ENCODE data around the gene MYMX. TPM values are rescaled to one million over a fixed set of nuclear protein-coding genes. Genes with fewer than 3 reads are reported as not detected.

MYMX gene
- total RNA-seq, 1 donor, result not detected

- Histone ChIP-seq H3K27me3 (ENCODE audit: insufficient read depth, low read length) (peaks cover 14% of the 10 kb centered on the region), H3K79me2 (ENCODE audit: insufficient read depth, low read length) (no peaks in the 10 kb centered on the region), H4K20me1 (ENCODE audit: insufficient read depth, low read length) (no peaks in the 10 kb centered on the region), H3K4me2 (ENCODE audit: insufficient read depth, low read length) (no peak overlapping the region), H3K27ac (ENCODE audit: low read depth, low read length) (no peak overlapping the region), H2AFZ (ENCODE audit: low read length) (no peak overlapping the region), H3K4me1 (ENCODE audit: insufficient read depth, low read length) (no peaks in the 10 kb centered on the region), H3K9me3 (ENCODE audit: low read depth, low read length) (no peaks in the 10 kb centered on the region), H3K4me3 (ENCODE audit: insufficient read depth, low read length) (no peak overlapping the region), H3K36me3 (ENCODE audit: insufficient read depth, low read length) (no peaks in the 10 kb centered on the region)
- no peak for TF ChIP-seq CTCF (IDR thresholded peaks at IDR 0.05; ENCODE audit: extremely low read depth, low read depth, low read length)
- no peak for DNase-seq (ENCODE audit: insufficient read length, low spot score, missing footprints)
These were observed 30.1 kb upstream of the MYMX start for GRCh38 chr6:44186635-44187025.

GRCh38 chr6:44188819-44189218 is 27.9 kb upstream of the MYMX start:
- Histone ChIP-seq H3K4me1 (ENCODE audit: insufficient read depth, low read length) (no peaks in the 10 kb centered on the region), H2AFZ (ENCODE audit: low read length) (no peak overlapping the region), H3K4me2 (ENCODE audit: insufficient read depth, low read length) (no peak overlapping the region), H3K4me3 (ENCODE audit: insufficient read depth, low read length) (no peak overlapping the region), H4K20me1 (ENCODE audit: insufficient read depth, low read length) (no peaks in the 10 kb centered on the region), H3K27me3 (ENCODE audit: insufficient read depth, low read length) (peaks cover 12% of the 10 kb centered on the region), H3K9me3 (ENCODE audit: low read depth, low read length) (no peaks in the 10 kb centered on the region), H3K79me2 (ENCODE audit: insufficient read depth, low read length) (no peaks in the 10 kb centered on the region), H3K36me3 (ENCODE audit: insufficient read depth, low read length) (no peaks in the 10 kb centered on the region), H3K27ac (ENCODE audit: low read depth, low read length) (no peak overlapping the region)
- TF ChIP-seq CTCF (IDR thresholded peaks at IDR 0.05; ENCODE audit: extremely low read depth, low read depth, low read length), result no peak
- no peak for DNase-seq (ENCODE audit: insufficient read length, low spot score, missing footprints)

DNA sequence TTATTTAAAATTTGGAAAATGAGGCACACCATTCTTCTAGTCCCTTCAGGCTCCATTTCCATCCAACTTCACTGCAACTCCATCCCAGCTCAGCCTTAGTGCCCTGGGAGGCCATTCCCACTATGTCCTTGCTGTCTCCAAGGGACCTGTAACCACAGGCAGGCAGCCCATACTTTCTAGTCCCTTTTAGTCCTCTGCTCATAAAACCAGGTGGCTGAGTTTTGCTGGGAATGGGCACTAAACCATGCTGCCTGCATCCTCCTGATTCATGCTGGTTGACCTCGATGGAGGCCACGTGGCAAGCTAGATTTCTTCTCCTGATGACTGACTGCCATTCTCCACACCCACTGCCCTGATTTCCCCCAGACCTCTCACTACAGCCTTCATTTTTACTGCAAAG is 27.5 kb upstream of the MYMX start:
- no peak overlapping the region for H3K27ac ChIP-seq (ENCODE audit: low read depth, low read length)

GRCh38 chr6:44190715-44191114 is 26.0 kb upstream of the MYMX start:
- Histone ChIP-seq H3K27me3 (ENCODE audit: insufficient read depth, low read length) (peaks cover 6% of the 10 kb centered on the region), H3K27ac (ENCODE audit: low read depth, low read length) (no peak overlapping the region), H3K36me3 (ENCODE audit: insufficient read depth, low read length) (no peaks in the 10 kb centered on the region), H3K4me3 (ENCODE audit: insufficient read depth, low read length) (no peak overlapping the region), H3K79me2 (ENCODE audit: insufficient read depth, low read length) (no peaks in the 10 kb centered on the region), H3K4me2 (ENCODE audit: insufficient read depth, low read length) (no peak overlapping the region), H4K20me1 (ENCODE audit: insufficient read depth, low read length) (no peaks in the 10 kb centered on the region), H3K4me1 (ENCODE audit: insufficient read depth, low read length) (no peaks in the 10 kb centered on the region), H2AFZ (ENCODE audit: low read length) (no peak overlapping the region), H3K9me3 (ENCODE audit: low read depth, low read length) (no peaks in the 10 kb centered on the region)
- no peak for TF ChIP-seq CTCF (IDR thresholded peaks at IDR 0.05; ENCODE audit: extremely low read depth, low read depth, low read length)
- no peak for DNase-seq (ENCODE audit: insufficient read length, low spot score, missing footprints)

More for the DNA sequence above, 27.5 kb upstream of the MYMX start:
- Histone ChIP-seq H3K4me1 (ENCODE audit: insufficient read depth, low read length) (no peaks in the 10 kb centered on the region), H4K20me1 (ENCODE audit: insufficient read depth, low read length) (no peaks in the 10 kb centered on the region), H2AFZ (ENCODE audit: low read length) (no peak overlapping the region), H3K36me3 (ENCODE audit: insufficient read depth, low read length) (no peaks in the 10 kb centered on the region), H3K79me2 (ENCODE audit: insufficient read depth, low read length) (no peaks in the 10 kb centered on the region), H3K4me2 (ENCODE audit: insufficient read depth, low read length) (no peak overlapping the region), H3K4me3 (ENCODE audit: insufficient read depth, low read length) (no peak overlapping the region), H3K9me3 (ENCODE audit: low read depth, low read length) (no peaks in the 10 kb centered on the region), H3K27me3 (ENCODE audit: insufficient read depth, low read length) (peaks cover 10% of the 10 kb centered on the region)
- no peak for DNase-seq (ENCODE audit: insufficient read length, low spot score, missing footprints)
- TF ChIP-seq CTCF (IDR thresholded peaks at IDR 0.05; ENCODE audit: extremely low read depth, low read depth, low read length), result no peak
